Hepatic stellate cell (primary cell): ENCODE results near the gene PPTC7.
"Not testable (repeated sequence)": the region's sequence is repeated elsewhere in the genome, so short reads cannot be mapped to it uniquely, and the experiment has no call there.

Source experiments
- DNase-seq: peaks from one replicate; pipeline ENCODE4 v3.0.0; 2011; ENCODE audit warnings: low spot score

PPTC7 gene

DNA sequence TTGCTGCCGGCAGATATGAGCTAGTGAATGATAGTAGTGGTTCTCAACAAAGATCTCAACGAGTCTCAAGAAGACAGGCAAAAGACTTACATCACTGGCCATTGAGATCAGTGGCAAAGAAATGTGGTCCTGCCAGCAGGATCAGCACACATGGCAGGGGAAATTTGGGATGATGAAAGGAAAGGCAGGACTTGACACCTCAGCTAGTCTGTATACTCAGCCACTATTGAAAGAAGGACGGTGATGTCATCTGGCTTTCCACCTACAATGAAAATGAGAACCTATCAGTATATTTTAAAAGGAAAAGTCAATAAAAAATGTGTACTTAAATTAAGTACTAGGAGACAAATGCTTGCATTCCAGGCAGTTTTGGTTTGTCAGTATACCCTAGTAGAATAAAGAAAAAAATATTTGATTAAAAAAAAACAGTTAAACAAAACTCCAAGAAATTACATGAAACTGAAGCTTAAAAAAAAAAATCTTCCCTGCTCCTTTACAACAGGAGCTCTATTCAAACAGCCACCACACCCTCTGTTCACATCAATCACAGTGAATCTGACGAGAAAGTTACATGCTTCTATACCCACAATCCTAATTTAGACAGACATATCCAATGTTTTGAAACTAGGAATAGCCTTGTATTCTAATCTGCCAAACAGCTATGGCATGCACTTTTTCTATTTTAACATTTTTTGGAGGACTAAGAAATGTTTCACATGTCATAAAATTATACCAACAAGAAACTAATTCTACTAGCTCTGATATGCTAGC, 46.1 kb downstream of the PPTC7 start:
- no peak for DNase-seq

DNA sequence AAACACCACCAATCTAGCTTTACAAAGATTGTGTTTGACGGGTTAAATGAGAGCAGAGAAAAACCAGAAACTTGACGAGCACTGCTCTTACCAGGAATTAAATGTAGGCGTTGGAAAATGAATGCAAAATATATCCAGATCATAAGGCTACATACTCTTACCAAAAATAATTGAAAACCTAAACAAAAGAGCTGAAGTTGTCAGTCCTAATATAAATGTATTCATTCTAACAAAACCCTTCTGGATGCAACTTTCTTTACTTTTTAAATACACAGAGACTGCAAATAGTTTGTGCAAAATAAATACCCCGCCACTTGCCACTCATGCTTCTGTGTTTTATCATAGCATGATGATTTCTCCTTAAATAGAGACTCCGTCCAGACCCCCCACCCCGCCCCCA, 48.3 kb downstream of the PPTC7 start:
- DNase-seq = no peak

DNA sequence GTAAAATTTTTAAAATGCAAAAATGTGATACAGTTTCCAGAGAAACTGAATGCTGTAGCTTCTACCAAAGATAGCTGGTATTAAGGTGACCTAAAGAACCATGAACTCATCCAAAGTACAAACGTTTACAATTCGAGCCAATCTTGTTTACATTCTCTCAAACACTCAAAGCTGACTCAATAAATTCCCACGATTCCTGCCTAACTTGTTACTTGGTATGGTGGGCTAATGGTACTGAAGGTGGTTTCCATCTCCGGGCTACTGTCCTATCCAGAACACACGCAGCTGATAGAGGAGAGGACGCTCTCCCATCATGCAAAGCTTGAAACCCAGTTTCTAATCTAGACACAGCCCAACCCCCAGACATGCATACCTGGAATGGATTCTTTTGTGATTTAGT, 49.5 kb downstream of the PPTC7 start:
- no peak for DNase-seq

DNA sequence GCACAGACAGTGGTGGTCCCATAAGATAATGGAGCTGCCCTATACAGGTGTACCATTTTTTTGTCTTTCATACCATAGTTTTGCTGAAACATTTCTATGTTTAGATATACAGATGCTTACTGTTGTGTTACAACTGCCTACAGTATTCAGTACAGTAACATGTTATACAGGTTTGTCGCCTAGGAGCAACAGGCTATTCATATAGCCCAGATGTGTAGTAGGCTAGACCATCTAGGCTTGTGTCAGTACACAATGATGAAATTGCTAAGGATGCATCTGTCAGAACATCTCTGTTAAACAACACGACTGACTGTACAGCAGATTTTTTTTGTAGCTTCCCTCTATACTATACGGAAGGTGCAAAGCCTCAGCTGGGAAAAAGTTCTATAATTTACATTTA, 50.5 kb downstream of the PPTC7 start:
- no peak for DNase-seq

DNA sequence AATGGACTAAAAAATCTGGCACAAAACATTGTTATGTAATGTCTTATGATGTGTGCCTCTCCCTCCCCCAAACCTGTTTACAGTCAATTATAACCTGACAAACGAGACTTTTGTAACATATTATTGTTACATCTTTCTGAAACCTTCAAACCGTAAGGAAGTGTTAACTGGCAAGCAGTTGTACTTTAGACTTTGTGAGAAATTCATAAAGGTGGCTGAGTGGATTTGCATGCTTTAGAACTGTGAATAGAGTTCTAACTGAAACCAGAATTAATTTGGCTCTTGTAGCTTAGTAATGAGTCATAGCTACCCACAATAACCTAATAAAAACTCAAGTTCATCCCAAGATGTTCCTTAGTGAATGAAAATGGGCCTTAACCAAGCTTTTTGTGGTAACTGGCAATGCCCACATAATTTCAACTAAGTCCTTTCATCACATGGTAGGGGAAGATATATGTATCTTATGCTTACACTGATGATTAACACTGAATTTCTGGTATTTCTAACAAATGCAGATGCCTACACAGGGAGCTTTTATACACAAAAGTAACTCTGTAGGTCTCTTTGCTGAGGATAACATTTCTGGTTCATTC, 51.3 kb downstream of the PPTC7 start:
- no peak for DNase-seq

DNA sequence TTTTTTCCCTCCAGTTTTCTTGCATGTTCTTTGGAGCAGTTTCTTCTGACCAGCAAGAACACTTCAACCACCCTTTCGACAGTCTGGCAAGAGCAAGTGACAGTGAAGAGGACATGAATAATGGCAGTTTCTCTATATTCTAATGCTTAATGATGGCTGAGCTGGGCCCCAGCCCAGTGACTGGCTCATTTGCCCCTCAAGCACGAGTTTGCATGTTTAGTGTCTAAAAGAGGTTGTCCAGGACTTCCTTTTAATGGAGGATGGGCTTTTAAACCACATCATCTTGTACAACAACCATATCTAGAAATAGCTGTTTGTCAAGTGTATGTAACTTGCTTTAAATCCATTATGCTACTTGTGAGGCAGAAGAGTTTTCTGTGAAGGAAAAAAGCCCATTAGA, 52.6 kb downstream of the PPTC7 start:
- DNase-seq = no peak

DNA sequence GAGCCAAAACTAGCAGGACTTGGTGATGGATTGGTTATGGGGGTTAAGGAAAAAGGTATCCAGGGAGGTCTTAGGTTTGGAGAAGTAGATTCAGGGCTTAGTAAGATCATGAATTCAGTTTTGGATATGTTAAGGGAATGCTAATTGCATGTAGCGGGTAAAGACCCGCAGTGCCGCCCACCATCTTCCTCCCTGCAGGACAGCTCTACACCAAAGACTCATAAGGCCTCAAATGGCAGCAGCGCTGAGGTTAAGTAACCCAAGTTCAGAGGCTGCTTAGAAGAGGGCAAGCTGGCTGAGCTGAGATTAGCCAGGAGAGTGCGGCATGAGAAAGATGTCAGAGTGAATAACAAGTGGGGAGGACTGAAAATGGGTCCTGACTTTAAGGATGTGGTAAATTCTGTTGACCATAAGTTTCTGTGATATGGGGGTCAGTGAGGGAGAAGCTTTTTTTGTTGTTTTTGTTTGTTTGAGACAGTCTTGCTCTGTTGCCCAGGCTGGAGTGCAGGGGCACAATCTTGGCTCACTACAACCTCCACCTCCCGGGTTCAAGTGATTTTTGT, 54.8 kb downstream of the PPTC7 start:
- DNase-seq = no peak

DNA sequence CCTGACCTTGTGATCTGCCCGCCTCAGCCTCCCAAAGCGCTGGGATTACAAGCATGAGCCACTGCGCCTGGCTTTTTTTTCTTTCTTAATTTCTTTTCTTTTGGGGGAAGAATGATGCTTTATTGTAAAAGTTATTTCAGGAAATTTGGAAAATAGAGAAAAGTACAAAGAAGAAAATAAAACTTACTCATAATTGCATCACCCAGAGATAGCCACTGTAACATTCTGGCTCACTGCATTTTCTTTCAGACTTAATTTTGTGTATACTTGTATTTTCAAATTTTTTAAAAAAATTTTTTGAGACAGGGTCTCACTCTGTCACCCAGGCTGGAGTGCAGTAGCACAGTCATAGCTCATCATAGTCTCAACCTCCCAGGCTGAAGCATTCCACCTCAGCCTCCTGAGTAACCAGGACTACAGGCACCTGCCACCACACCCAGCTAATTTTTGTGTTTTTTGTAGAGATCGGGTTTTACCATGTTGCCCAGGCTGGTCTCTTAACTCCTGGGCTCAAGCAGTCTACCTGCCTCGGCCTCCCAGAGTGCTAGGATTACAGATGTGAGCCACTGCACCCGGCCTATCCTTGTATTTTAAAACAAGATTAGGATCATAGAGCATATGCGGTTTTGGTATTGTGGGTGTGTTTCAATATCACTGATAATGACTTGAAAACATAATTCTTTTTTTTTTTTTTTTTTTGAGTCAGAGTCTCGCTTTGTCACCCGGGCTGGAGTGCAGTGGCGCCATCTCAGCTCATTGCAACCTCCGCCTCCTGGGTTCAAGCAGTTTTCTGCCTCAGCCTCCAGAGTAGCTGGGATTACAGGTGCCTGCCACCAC, 62.0 kb downstream of the PPTC7 start:
- DNase-seq = not testable (repeated sequence)

DNA sequence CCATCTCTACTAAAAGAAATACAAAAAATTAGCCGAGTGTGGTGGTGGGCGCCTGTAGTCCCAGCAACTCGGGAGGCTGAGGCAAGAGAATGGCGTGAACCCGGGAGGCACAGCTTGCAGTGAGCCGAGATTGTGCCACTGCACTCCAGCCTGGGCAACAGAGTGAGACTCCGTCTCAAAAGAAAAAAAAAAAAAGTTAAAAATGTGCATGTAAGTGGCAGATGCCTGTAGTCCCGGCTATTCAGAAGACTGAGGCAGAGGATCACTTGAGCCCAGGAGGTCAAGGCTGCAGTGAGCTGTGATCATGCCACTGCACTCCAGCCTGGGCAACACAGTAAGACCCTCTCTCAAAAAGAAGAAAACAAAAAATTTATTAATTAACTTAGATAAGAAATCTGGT, 65.1 kb downstream of the PPTC7 start:
- DNase-seq = not testable (repeated sequence)

DNA sequence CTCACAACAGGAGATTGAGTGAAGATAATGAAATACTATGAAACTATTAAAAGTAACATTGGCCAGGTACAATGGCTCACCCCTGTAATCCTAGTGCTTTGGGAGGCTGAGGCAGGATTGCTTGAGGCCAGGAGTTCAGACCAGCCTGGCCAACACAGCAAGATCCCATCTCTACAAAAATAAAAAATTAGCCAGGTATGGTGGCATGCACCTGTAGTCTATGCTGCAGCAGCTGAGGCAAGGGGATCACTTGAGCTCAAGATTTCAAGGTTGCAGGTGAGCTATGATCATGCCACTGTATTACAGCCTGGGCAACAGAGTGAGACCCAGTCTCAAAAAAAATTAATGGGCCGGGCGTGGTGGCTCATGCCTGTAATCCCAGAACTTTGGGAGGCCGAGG, 66.1 kb downstream of the PPTC7 start:
- DNase-seq = no peak

DNA sequence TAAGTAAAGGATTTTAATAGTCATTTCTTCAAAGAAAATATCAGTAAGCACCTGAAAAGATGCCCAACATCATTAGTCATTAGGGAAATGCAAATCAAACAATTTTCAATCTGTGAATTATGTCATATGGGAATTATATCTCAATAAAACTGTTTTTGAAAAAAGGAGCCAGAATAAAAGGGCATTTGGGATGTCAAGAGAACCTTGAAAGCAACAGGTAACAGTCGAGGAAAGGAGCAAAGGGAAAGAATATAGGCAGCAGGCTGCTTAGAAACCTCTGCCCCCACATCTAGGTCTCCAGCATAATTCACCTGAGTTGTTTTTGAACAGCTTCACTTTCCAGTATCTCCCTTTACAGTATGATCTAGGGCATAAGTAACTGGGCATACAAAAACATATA, 68.8 kb downstream of the PPTC7 start:
- no peak for DNase-seq

DNA sequence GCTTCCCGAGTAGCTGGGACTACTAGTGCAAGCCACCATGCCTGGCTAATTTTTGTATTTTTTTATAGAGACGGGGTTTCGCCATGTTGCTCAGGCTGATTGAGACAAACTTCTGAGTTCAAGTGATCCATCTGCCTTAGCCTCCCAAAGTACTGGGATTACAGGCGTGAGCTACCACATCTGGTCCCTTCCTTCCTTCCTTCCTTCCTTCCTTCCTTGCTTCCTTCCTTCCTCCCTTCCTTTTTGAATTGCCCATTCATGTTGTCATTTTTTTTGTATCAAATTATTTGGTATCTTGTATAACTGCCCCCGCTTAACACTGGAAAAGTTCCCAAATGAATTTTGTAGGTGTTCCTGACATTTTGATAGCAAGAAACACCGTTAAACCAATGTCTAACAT, 69.3 kb downstream of the PPTC7 start:
- DNase-seq = no peak

DNA sequence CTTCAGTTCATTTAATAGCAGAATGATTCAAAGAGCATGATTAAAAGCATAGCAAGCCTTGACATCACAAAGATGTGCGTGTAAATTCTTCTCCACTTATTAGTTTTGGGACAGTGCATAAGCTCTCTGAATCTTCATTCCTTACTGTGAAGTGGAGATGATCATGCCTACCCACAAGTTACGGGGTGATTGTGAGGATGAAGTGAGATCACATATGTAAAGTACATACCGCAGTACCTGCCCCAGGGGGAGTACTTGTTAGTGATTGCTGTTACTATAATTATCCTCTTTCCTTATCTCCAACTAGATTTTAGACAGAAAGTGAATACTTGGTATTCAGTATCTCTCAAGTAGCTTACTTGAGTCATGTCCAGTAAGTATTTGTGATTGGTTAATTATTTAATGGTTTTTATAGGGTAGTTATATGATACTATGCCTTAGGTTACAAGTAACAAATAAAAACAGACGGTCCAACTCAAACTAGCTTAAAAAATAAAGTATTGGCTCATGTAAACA, 75.0 kb downstream of the PPTC7 start:
- no peak for DNase-seq

DNA sequence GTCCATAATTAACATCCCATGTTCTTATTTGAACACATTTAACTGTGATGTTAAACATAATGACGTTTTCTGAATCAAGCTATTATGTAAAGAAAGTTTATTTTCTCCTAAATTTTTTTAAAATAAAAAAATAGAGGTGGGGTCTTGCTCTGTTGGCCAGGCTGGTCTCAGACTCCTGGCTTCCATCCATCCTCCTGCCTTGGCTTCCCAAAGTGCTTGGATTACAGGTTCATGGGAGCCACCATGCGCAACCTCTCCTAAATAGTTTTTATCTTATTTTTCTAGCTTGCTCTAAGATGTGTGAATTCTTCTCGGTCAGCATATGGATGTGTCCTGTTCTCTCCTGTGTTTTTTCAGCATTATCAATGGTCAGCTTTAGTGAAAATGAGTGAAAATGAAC, 77.8 kb downstream of the PPTC7 start:
- no peak for DNase-seq

DNA sequence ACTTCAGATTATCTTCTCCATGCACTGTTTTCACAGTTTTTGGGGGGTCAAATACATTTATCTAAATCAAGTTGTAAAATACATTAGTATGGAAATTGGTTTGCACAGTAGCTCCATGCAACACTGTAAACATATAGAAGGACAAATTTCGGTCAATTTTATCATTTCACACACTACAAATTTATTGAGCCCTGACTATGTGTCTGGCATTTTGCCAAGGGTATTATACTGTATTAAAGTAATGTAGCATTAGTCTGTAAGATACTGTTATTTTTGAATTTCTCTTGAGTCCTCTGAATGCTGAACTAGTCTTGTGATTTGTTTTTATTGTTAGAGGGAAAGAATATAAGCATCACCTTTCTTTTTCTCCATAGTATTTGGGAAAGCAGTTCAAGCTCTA, 79.7 kb downstream of the PPTC7 start:
- no peak for DNase-seq

DNA sequence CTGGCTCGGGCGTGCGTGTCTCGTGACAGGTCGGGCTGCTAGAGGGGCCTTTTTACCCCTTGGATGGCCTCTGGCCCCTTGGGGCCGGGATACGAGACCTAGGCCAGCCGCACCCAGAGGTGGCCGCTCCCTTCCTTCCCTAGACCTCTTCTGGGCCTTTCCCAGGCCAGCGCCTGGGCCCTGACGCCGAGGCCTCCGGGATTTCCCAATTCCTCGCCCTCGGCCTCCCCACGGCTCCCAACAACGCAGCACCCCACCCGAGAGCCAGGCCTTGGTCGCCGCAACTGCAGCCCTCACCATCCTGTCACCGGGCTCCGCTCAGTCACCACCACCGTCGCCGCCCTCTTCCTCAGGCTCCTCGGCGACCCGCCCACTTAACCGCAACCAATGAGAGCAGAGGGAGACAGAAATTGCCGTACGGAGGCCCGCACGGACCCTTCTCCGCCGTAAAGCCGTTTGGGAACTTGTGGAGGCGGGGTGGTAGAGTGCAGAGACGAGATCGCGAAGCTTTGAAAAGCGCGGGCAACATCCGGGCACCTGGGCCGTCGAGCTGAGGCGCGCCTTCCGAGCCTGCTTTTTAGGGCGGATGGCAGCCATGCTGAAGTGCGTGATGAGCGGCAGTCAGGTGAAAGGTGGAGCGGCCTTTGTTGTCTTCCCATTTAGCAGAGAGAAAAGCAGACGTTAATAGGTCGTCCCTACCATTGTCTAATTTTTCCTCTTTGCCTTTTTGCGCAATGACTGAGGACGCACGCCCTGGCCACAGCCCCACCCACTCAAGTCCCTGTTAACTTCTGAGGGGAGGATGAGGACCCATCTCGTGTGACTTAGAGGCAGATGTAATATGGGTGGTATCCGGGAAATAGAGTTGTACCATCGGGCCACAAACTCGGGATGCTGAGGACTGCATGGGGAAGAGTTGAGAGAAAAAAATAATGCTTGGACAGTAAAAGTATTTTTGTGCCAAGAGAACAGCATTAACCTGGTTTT, 81.1 kb downstream of the PPTC7 start, which contains the start of the genes RAD9B and VPS29:
Gene RAD9B (plus strand): TSS at position 580 of the 987 bp plus-strand sequence. CDS start 7 bp downstream, at position 587.
Gene VPS29 (minus strand): TSS at position 360 of the 987 bp plus-strand sequence. CDS start 60 bp downstream, at position 300.
- peak; percentile 95 for DNase-seq

DNA sequence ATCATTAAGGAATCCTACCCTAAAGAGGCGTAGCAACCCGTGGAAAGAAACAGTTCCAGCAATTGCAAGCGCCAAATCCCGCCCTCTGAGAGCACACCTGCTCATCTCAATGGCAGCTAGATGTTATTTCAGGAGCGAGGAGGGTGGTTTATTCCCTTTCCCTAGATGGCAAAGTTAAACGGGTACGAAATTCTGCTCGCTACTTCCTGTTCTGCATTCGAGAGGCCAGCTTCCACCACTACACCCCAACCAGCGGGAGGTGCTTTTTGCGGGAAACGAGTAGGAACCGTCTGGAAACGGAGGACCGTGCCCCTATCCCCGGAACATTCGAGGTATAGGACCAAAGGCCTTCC, 81.7 kb downstream of the PPTC7 start:
- peak; percentile 56 for DNase-seq

DNA sequence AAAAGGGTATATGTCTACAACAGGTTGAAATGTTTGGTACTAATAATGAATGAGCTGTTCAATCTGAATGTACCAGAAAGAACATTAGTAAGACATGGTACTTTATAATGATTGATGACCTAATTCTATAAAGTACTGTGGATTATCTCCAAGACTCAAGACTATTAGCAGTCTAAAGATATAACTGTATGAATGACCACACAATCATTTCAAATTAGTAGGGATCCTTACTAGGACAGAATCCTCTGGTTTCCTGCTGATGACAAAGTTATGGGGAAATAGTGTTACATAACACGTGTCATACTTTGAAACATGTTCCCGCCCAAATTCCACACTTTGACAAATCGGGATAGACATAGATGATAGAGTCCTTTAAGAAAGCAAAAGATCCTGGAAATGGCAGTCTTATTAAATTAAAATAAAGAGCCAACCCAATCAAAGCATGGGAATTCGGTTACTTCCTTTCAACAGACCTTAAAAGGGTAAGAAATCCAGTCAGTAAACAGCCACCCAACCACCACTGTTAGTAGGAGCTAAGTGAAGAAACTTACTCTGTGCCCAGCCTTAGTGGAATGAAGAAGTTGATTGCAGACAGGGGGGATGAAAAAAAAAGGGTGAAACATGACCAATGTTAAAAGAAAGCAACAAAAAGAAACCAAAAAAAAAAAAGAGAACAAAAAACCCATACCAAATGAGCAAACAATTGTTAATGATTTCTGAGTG, 84.0 kb downstream of the PPTC7 start:
- no peak for DNase-seq
